ENCODE results near the gene TDRD15.

DNA sequence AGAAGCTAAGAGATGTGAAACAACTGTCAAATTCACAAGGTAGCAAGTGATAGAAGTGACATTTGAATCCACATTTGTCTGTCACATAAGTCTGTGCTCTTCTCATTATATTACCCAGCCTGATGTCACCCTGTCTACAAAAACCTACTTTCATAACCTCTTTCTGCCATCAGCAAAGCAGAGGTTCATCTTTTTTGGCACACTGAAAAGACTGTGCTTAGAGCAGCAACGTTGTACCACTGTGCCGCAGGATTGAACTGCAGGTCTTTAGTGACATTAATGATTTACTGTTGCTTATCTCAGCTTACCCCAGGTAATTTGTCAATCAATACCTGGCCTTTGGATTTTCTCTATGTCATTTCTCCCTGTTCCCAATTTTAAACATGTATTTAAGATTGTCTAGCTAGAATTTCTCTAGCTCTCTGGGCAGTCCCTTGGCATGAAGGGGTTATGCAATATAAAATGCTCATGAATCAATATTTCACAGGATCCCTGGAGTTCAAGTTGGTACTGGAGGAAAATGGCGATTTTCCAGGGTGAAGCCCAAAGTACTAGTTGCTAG lies 31.4 kb upstream of the TDRD15 start:
- TF ChIP-seq CTCF (optimal IDR thresholded peaks at IDR 0.05 in 1 of 3, IDR thresholded peaks at IDR 0.05 in 1 of 3, conservative IDR thresholded peaks at IDR 0.05 in 1 of 3; ENCODE audit: extremely low read depth in 1 of 3, insufficient read depth in 2 of 3, low read length in 3 of 3) = no peak
- no peak for TF ChIP-seq EZH2 (IDR thresholded peaks at IDR 0.05; ENCODE audit: low read length)

All from keratinocyte (primary cell).